ENCODE results near the gene POLD1.

- TF ChIP-seq CTCF (IDR thresholded peaks at IDR 0.05): no peak
- TF ChIP-seq POLR2A (IDR thresholded peaks at IDR 0.05): no peak
Observed at GRCh38 chr19:50422397-50423278, 38.5 kb downstream of the POLD1 start.

Data from right lobe of liver (tissue), 4 donors.